Coronary artery (tissue), 2 donors: Measurements from ENCODE around the gene SAMD1.
"Not testable (repeated sequence)": the region's sequence is repeated elsewhere in the genome, so short reads cannot be mapped to it uniquely, and the experiment has no call there.

Experiments
- DNase-seq: peaks from one replicate; pipeline ENCODE4 v3.0.0-alpha.2; 2017; ENCODE audit warnings: low spot score
- H3K27ac ChIP-seq, 2 donors: fragments of 200-600 bp; sonication (generic); one replicate each; pipeline ENCODE4 v1.5.1; 2016 to 2019
- H3K4me3 ChIP-seq: fragments of 200-600 bp; sonication (generic); 2 replicates; pipeline ENCODE4 v1.5.1; 2016; ENCODE audit warnings: mild to moderate bottlenecking, moderate library complexity
- CTCF ChIP-seq: fragments of 200-600 bp; sonication (generic); IDR thresholded peaks from one replicate; pipeline ENCODE4 v1.5.1; 2019; ENCODE audit warnings: antibody characterized with exemption

SAMD1 gene

GRCh38 chr19:14050512-14050911 lies 40.0 kb downstream of the SAMD1 start:
- H3K27ac ChIP-seq: no peak overlapping the region
- no peak for TF ChIP-seq CTCF

DNA sequence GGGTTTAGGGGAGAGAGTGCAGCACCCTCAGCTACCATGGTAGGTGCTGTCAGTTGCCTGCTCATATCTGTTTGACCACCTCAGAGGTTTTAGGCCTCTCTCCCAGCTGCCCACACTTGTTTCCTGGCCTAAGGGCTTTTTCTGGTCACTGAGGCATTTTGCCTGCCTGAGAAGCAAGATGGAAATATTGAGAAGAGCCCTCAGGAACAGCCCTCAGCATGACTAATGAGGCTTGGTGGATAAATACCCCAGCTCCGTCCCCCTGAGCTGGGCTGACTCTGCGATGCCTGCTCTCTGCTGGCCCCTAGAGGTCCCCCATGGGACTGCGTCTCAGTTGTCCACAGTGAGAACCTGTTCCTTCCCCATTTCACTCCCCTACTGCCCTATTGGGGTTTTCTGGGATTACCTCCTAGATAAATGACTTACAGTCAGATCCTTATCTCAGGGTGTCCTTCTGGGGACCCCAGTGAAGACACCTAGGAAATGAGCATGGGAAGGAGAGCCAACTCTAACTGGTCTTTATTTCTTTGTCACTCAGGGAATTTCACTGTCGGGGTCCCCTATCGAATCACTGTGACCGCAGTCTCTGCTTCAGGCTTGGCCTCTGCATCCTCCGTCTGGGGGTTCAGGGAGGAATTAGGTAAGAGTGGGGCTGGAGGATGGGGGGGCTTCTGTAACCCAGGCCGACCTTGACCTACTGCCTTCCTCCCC lies 42.0 kb downstream of the SAMD1 start:
- no peak for DNase-seq
- Histone ChIP-seq H3K27ac (no peak overlapping the region), H3K4me3 (no peak overlapping the region)
- TF ChIP-seq CTCF: peak; percentile 45

More at GRCh38 chr19:14050512-14050911, 40.0 kb downstream of the SAMD1 start:
- DNase-seq: no peak
- H3K4me3 ChIP-seq: no peak overlapping the region

DNA sequence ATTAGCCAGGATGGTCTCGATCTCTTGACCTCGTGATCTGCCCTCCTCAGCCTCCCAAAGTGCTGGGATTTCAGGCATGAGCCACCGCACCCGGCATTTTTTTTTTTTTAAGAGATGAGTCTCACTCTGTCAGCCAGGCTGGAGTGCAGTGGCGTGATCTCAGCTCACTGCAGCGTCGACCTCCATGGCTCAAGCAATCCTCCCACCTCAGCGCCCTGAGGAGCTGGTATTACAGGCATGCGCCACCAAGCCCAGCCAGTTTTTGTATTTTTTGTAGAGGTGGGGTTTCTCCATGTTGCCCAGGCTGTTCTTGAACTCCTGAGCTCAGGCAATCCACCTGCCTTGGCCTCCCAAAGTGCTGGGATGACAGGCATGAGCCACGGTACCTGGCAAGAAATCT lies 42.7 kb downstream of the SAMD1 start:
- not testable (repeated sequence) for H3K27ac ChIP-seq, DNase-seq, H3K4me3 ChIP-seq

DNA sequence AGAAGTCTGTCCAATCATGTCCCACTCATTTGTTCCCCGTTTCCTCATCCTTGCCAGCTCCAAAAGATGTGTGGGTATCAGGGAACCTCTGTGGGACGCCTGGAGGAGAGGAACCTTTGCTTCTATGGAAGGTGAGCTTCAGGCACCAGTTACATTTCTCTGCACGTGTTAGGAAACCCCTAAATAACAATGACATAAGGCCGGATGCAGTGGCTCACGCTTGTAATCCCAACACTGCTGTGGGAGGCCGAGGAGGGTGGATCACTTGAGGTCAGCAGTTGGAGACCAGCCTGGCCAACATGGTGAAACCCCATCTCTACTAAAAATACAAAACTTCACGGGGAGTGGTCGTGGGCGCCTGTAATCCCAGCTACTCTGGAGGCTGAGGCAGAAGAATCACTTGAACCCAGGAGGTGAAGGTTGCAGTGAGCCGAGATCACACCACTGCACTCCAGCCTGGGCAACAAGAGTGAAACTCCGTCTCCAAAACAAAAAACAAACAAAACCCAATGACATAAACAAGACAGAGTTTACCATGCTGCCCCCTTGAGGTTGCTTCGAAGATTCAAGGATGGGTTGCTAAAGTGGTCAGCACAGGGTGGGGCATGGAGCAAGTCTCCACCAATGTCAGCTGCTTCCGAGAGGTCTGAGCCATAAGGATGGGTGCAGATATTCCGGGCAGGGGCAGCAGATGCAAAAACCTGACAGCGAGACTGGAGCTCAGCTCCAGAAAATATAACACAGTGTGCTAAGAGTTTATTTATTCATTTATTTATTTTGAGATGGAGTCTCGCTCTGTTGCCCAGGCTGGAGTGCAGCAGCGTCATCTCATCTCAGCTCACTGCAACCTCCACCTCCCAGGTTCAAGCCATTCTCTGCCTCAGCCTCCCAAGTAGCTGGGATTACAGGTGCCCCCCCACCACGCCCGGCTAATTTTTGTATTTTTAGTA lies 47.6 kb downstream of the SAMD1 start:
- H3K27ac ChIP-seq: peak overlapping the region in 1 of 2 donors; percentile 41
- TF ChIP-seq CTCF: peak; percentile 21
- not testable (repeated sequence) for H3K4me3 ChIP-seq, DNase-seq

GRCh38 chr19:14039181-14039580 lies 51.4 kb downstream of the SAMD1 start:
- H3K4me3 ChIP-seq: no peak overlapping the region
- no peak for DNase-seq
- TF ChIP-seq CTCF: no peak
- H3K27ac ChIP-seq: no peak overlapping the region
